GM15510 (cell line): ENCODE measurements around the gene ADAMTS2.

Source experiments
- POLR2A ChIP-seq: IDR thresholded peaks from 3 replicates; pipeline ENCODE4 v1.6.1; 2011; ENCODE audit warnings: borderline replicate concordance; ENCODE audit not compliant: insufficient read length; ENCODE audit errors: extremely low read depth

The ADAMTS2 gene

GRCh38 chr5:179239256-179240135 lies 105.8 kb downstream of the ADAMTS2 start:
- no peak for TF ChIP-seq POLR2A

- no peak for TF ChIP-seq POLR2A
Observed at GRCh38 chr5:179238628-179238970, 106.7 kb downstream of the ADAMTS2 start.

GRCh38 chr5:179237770-179238627 lies 107.3 kb downstream of the ADAMTS2 start:
- no peak for TF ChIP-seq POLR2A

GRCh38 chr5:179235416-179236400 lies 109.6 kb downstream of the ADAMTS2 start:
- TF ChIP-seq POLR2A: no peak

GRCh38 chr5:179234563-179235135 lies 110.6 kb downstream of the ADAMTS2 start:
- TF ChIP-seq POLR2A: no peak

- no peak for TF ChIP-seq POLR2A
Observed at GRCh38 chr5:179233909-179234562, 111.2 kb downstream of the ADAMTS2 start.

GRCh38 chr5:179232091-179232735 lies 113.0 kb downstream of the ADAMTS2 start:
- no peak for TF ChIP-seq POLR2A

GRCh38 chr5:179231309-179231708 lies 114.0 kb downstream of the ADAMTS2 start:
- no peak for TF ChIP-seq POLR2A

- TF ChIP-seq POLR2A: no peak
Observed at GRCh38 chr5:179230061-179230461, 115.2 kb downstream of the ADAMTS2 start.

- no peak for TF ChIP-seq POLR2A
Observed at GRCh38 chr5:179229331-179229831, 115.9 kb downstream of the ADAMTS2 start.

- TF ChIP-seq POLR2A: no peak
Observed at GRCh38 chr5:179228341-179229121, 116.7 kb downstream of the ADAMTS2 start.

GRCh38 chr5:179227580-179228311 lies 117.5 kb downstream of the ADAMTS2 start:
- TF ChIP-seq POLR2A: no peak

GRCh38 chr5:179227229-179227579 lies 118.1 kb downstream of the ADAMTS2 start:
- no peak for TF ChIP-seq POLR2A
